ENCODE measurements around the gene ZC3H7A.
"Not testable (repeated sequence)": the region's sequence is repeated elsewhere in the genome, so short reads cannot be mapped to it uniquely, and the experiment has no call there.

ZC3H7A gene, protein sequence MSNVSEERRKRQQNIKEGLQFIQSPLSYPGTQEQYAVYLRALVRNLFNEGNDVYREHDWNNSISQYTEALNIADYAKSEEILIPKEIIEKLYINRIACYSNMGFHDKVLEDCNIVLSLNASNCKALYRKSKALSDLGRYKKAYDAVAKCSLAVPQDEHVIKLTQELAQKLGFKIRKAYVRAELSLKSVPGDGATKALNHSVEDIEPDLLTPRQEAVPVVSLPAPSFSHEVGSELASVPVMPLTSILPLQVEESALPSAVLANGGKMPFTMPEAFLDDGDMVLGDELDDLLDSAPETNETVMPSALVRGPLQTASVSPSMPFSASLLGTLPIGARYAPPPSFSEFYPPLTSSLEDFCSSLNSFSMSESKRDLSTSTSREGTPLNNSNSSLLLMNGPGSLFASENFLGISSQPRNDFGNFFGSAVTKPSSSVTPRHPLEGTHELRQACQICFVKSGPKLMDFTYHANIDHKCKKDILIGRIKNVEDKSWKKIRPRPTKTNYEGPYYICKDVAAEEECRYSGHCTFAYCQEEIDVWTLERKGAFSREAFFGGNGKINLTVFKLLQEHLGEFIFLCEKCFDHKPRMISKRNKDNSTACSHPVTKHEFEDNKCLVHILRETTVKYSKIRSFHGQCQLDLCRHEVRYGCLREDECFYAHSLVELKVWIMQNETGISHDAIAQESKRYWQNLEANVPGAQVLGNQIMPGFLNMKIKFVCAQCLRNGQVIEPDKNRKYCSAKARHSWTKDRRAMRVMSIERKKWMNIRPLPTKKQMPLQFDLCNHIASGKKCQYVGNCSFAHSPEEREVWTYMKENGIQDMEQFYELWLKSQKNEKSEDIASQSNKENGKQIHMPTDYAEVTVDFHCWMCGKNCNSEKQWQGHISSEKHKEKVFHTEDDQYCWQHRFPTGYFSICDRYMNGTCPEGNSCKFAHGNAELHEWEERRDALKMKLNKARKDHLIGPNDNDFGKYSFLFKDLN

DNA sequence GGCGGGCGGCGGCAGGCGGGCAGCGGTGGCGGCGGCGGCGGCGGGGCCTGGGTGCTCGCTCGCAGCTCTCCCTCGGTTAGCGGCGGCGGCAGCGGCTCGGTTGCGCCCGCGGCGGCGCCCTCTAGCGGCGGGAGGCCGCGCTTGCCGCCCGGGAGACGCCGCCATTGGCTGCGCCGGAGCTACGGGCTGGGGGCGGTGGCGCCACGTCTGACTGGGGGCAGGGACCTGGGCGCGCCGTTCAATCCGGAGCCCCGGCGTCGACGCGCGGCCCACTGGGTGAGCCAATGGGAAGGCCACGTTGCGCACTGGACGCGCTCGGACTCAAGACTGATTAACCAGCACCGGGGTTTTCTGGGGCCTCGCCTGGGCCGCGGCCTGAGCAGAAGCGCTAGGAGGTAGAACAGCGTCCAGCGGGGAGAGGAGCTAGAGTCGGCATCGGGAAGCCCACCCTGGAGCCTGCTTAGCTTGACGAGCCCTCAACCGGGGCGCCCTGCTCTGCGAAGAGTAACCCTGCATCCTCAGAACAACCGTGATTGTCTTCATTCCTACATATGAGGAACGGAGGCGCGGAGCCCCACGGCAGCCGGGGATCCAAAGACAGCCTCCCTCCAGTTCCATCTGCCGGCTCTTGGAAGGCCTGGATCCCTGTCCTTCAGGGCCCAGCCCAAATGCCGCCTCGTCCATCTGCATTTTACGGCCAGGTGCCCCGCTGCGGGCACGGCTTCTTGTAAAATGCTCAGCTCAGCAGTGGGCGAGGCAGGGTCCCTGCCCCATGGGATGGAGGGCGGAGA, at the start of gene ZC3H7A:
TSS of gene ZC3H7A (minus strand) at position 93 of the 791 bp plus-strand sequence. CDS start 14,904 bp downstream, outside the sequence.
- peak; percentile 97 for DNase-seq (ENCODE audit: low read depth)

DNA sequence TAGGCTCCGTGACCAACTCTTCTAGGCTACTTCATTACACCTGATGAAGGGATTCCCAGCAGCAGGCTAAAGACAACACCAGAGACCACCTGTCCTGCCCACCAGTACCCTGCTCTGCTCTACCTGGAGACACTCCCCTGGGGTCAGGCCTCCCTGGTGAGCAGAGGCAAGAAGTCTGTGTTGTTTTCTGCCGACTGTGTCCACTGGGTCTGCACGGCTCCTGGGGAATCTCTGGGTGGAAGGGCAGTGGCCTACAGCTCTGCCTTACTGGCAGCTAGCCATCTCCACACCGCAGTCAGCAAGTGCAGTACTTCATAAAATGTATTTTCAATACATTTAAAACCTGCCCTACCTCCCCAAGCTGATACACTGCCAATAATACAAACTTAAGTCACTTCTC, 47.4 kb upstream of the ZC3H7A start:
- DNase-seq (ENCODE audit: low read depth) = no peak

DNA sequence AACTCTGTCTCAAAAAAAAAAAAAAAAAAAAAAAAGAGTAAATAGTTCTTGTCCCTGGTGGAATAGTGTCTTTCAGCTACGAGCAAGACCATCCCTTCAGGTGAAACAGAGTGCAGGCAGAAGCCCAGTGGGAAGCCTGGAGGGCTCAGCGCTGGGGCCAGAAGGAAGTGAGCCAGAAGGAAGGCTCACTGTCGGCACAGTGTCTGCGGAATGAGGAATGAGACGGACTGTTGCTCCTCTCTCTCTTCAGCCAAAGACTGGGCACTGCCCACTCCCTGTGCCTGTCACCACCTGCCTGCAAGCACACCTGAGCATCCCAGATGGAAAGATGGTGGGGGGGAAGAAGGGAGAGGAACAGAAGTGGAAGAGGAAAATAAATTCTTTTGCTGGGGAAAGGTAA, 46.8 kb upstream of the ZC3H7A start:
- DNase-seq (ENCODE audit: low read depth) = no peak

DNA sequence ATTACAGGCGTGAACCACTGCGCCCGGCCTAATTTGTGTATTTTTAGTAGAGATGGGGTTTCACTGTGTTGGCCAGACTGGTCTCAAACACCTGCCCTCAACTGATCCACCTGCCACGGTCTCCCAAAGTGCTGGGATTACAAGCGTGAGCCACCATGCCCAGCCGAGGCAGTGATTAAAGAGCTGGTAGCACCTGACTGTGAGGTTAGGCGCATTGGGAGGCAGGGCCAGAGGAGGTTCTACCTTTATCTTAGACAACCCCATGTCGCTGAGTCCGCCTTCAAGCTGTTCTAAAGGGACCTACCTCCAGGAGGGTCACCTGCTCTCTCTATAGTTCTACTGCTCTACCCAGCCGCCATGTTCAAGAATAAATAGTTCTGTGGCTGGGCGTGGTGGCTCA, 46.1 kb upstream of the ZC3H7A start:
- no peak for DNase-seq (ENCODE audit: low read depth)

DNA sequence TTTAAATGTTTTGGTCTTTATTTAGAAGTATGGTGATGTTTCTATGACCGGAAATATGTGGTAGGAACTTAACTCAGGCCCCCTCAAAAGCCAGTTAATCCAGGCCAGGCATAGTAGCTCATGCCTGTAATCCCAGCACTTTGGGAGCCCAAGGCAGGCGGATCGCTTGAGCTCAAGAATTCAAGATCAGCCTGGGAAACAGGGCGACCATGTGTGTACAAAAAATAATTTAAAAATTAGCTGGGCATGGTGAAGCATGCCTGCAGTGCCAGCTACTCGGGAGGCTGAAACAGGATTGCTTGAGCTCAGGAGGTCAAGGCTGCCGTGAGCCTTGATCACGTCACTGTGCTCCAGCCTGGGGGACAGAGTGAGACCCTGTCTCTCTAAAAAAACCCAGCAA, 44.0 kb upstream of the ZC3H7A start:
- no peak for DNase-seq (ENCODE audit: low read depth)

DNA sequence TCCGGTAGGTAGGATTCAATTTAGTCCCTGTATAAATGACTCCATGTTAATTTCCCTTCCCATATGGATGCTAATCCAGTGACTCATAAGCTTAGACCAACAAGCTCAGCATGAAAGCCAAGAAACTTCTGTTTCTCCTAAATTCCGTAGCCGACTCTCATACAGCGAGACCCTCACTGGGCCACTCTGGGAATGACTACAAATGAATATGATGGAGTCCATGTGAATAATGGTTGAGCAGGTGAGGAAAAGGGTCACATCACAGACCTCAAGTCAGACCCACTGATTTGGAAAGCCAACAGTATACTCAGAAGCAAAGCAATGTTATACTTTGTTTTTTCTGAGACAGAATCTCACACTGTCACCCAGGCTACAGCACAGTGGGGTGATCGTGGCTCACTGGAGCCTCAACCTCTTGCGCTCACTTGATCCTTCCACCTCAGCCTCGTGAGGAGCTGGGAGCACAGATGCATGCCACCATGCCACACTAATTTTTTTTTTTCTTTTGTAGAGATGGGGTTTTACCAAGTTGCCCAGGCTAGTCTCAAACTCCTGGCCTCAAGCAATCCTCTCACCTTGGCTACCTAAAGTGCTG, 39.7 kb upstream of the ZC3H7A start:
- DNase-seq (ENCODE audit: low read depth) = peak; percentile 90

DNA sequence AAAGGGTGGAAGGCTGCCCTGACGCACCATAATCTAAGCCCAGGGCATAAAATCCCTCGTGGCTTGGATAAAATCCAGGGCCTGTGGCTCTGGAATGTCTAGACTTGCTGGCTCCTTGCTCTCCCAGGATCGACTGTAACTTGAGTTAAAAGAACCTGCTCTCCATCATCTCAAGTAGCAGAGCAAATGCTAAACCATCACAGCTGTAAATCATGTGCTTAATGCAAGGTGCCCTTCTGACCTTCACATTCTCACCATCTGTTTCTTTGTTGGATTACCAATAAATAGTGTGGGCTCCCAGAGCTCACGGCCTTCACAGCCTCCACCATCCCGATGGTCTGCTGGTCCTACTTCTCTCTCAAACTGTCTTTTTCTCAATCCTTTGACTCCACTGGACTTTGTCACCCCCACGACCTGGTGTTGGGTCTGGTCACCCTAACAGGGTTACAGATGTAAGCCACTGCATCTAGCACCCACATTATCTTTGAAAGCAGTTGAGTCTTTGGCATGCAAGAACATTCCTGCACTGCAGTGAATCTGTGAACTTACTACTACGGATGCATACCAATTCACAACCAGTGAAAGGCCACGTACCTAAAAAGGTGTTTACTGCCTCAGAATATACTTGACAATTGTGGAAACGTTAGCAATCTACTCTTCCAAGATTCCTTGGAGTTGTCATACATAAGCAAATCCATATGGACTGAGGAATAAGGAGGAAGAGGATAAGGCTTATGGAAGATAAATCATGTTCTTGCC, 39.0 kb upstream of the ZC3H7A start:
- DNase-seq (ENCODE audit: low read depth) = peak; percentile 84

DNA sequence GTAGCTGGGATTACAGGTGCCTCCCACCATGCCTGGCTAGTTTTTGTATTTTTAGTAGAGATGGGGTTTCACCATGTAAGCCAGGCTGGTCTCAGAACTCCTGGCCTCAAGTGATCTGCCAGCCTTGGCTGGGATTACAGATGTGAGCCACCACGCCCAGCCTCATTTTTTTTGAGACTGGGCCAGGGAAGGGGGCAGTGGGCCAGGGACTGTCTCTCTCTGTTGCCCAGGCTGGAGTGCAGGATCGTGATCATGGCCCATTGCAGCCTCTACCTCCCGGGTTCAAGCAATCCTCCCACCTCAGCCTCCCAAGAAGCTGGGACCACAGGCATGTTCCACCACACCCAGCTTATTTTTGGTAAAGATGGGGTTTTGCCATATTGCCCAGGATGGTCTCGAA, 38.3 kb upstream of the ZC3H7A start:
- no peak for DNase-seq (ENCODE audit: low read depth)

DNA sequence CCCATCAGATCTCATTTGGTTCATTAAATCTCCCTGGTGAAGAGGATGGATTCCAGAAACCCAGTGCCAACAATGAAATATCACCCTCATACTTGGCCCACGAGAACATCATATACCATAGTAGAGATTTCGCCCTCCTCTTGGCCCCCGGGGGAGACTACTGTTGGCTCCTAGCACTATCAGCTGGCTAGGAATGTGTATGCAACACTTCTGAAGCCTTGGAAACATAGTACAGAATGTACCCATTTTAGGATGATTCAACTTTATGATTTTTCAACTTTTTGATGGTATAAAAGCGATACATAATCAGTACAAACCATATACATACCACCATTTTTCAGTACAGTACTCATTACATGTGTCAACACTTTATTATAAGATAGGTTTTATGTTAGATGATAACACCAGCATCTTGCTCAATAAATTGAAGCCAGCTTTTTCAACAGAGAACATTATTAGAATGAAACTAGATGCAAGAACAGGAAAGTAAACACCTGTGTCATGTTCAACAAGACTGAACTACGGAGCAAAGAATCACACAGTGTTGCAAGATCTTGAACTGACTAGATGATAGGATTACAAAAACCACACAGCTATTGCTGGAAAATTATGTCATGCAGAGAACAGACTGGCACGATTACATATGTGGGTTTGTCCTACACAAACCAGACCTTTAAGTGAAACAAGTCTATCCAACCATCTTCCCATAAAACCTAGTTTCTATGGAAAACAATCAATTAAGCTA, 37.1 kb upstream of the ZC3H7A start:
- peak; percentile 42 for DNase-seq (ENCODE audit: low read depth)

DNA sequence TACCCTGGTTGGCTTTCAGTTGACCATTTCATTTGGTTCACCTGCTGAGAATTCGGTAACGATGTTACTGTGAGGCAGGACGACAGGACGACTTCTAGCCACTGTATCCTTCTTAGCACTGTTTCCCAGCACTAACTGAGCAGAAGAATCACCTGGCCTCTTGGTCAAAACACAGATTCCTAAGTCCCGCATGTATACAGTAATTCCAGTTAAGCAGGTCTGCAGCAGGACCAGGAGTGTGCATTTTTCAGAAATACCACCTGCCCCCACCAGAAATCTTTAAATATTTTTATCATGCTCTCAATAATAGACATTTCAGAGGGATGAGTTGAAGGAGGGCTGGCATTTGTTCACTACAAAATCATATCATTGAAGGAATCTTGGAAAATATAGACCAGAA, 31.6 kb upstream of the ZC3H7A start:
- DNase-seq (ENCODE audit: low read depth) = no peak

DNA sequence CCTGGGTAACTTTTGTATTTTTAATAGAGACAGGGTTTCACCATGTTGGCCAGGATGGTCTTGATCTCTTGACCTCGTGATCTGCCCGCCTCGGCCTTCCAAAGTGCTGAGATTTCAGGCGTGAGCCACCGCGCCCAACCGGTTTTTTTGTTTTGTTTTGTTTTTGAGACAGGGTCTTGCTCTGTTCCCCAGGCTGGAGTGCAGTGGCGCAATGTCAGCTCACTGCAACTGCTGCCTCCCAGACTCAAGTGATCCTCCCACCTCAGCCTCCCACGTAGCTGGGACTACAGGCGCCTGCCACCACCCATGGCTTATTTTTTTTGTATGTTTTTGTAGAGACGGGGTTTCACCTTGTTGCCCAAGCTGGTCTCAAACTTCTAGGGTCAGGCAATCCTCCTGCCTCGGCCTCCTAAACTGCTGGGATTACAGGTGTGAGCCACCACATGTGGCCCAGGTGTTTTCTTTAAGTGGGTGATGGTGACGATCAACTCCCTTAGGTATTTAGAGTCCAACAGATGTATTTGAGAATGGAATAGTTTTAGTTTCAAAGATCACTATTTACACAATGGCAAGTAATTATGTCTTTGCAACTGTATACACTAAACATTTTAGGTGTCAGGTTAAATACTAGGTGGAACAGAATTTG, 28.6 kb upstream of the ZC3H7A start:
- not testable (repeated sequence) for DNase-seq (ENCODE audit: low read depth)

DNA sequence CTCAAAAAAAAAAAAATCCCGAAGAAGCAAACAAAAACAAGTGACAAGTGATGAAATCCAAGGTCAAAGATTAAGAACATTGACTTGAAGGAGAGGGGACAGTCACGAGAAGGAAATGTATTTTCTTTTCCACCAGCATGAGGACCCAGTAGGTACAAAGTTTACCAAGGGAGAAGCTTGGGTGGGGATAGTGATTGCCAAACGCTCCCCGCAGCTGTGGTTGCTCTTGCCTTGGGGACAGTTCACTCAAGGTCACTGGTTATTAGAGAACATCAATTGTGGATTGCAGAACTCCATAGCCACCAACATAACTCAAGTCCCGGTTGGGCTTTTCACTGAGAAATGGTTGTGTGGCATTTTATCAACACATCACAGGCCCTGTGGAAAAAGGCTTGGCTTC, 27.3 kb upstream of the ZC3H7A start:
- peak; percentile 63 for DNase-seq (ENCODE audit: low read depth)

DNA sequence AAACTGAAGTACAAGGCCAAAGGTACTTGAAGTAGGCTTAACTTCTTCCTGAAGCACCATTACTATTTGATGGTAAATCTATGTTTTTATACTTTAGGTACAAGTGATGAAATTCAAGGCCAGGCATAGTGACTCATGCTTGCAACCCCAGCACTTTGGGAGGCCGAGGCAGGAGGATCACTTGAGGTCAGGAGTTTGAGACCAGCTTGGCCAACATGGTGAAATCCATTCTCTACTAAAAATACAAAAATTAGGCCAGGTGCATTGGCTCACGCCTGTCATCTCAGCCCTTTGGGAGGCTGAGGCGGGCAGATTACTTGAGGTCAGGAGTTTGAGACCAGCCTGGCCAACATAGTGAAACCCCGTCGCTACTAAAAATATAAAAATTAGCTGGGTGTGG, 26.6 kb upstream of the ZC3H7A start:
- DNase-seq (ENCODE audit: low read depth) = not testable (repeated sequence)

DNA sequence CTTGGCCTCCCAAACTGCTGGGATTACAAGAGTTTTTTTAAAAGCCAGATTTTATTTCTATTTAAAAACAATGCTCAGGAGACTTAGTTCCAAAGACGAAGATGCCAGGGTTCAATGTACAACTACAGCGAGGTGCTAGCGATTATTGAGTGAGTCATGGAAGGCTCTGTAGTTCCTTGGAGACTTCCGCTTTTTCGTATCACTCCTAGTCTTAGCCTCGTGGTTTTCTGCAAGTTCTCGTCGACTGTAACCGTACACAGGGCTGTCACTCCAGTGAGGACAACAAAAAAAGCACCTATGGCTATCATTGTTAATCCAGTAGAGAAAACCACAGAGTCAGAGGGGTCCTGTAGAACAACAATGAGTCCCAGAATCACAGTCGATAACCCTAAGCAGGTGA, 22.7 kb upstream of the ZC3H7A start:
- no peak for DNase-seq (ENCODE audit: low read depth)

DNA sequence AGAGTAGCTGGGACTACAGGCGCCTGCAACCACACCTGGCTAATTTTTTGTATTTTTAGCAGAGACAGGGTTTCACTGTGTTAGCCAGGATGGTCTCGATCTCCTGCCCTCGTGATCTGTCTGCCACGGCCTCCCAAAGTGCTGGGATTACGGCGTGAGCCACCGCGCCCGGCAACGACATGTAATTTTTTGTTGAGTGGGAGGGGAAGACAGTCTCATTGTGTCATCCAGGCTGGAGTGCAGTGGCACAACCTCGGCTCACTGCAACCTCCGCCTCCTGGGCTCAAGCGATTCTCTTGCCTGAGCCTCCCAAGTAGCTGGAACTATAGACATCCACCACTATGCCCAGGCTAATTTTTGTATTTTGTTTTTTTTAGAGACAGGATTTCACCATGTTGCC, 21.9 kb upstream of the ZC3H7A start:
- DNase-seq (ENCODE audit: low read depth) = not testable (repeated sequence)

DNA sequence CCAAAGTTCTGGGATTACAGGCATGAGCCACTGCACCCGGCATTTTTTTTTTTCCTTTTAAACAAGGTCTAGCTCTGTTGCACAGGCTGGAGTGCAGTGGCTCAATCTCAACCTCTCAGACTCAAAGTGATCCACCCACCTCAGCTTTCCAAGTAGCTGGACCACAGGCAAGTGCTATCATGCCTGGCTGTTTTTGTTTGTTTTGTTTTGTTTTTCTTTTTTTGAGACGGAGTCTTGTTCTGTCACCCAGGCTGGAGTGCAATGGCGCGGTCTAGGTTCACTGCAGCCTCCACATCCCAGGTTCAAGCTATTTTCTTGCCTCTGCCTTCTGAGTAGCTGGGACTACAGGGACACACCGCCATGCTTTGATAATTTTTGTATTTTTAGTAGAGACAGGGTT, 19.1 kb upstream of the ZC3H7A start:
- DNase-seq (ENCODE audit: low read depth) = no peak

DNA sequence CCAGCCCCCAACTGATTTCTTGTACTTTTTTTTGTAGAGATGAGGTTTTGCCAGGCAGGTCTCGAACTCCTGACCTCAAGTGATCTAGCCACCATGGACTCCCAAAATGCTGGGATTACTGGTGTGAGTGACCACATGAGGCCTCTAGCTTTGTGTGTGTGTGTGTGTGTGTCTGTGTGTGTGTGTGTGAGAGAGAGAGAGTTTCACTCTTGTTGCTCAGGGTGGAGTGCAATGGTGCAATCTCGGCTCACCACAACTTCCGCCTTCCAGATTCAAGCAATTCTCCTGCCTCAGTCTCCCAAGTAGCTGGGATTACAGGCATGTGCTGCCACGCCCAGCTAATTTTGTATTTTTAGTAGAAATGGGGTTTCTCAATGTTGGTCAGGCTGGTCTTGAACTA, 17.7 kb upstream of the ZC3H7A start:
- not testable (repeated sequence) for DNase-seq (ENCODE audit: low read depth)

DNA sequence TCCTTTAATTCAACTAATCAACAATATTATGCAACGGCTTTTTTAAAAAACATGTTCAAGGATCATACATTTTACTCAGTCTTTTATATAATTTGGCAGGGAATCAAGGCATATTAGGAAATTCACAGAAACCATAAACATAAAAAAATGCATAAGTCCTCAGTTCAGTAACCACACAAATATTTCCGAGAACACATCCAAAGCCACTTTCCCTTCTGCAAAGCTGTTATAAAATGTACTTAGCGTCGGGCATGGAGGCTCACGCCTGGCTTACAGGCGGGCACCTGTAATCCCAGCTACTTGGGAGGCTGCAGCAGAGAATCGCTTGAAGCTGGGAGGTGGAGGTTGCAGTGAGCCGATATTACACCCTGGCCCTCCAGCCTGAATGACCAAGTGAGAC, 9.7 kb upstream of the ZC3H7A start:
- peak; percentile 34 for DNase-seq (ENCODE audit: low read depth)

DNA sequence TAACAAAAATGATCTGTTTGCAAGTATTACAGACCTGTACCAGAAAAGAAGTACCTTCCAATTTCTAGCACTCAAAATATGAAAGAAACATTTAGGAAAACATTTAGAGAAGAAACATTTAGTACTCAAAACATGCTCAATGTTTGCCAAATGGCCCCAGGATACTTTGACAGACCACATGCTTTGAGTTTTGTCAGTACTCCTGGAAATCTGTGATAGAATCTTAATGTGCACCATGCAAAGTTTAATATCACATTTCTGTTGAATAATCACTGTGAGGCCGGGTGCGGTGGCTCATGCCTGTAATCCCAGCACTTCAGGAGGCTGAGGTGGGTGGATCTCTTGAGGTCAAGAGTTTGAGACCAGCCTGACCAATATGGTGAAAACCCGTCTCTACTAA, 8.5 kb upstream of the ZC3H7A start:
- peak; percentile 26 for DNase-seq (ENCODE audit: low read depth)
